Measurements from ENCODE around the gene WDR12.
"Not testable (repeated sequence)": the region's sequence is repeated elsewhere in the genome, so short reads cannot be mapped to it uniquely, and the experiment has no call there.

Gene WDR12

GRCh38 chr2:202911512-202912341, at the start of gene WDR12, which contains the start of gene CARF:
Gene WDR12, minus strand, starts transcription at chr2:202911673. Its CDS starts 197 bp downstream, at chr2:202911476.
Gene CARF, plus strand, starts transcription at chr2:202912275. Its CDS starts 29,628 bp downstream, at chr2:202941903.
- Mint-ChIP-seq H3K4me3 (peak within 1 kb of the TSS; percentile 99), H3K36me3 (ENCODE audit: low read depth) (peaks cover 18% of the 10 kb centered on the region), H3K4me1 (peaks cover 41% of the 10 kb centered on the region), H3K27ac (peak within 1 kb of the TSS; percentile 97), H3K9me3 (no peaks in the 10 kb centered on the region), H3K27me3 (no peaks in the 10 kb centered on the region)
- DNase-seq (peak; percentile 91), ATAC-seq (peak; percentile 86)

GRCh38 chr2:202960524-202960923, 49.1 kb upstream of the WDR12 start:
- Mint-ChIP-seq H3K4me1 (no peaks in the 10 kb centered on the region), H3K36me3 (ENCODE audit: low read depth) (peaks cover 2% of the 10 kb centered on the region), H3K27me3 (no peaks in the 10 kb centered on the region), H3K27ac (no peak overlapping the region), H3K4me3 (no peak overlapping the region), H3K9me3 (no peaks in the 10 kb centered on the region)
- no peak for DNase-seq
- no peak for ATAC-seq

GRCh38 chr2:202950592-202950991, 39.1 kb upstream of the WDR12 start:
- Mint-ChIP-seq H3K4me3 (no peak overlapping the region), H3K27ac (no peak overlapping the region), H3K4me1 (no peaks in the 10 kb centered on the region), H3K36me3 (ENCODE audit: low read depth) (peaks cover 23% of the 10 kb centered on the region), H3K9me3 (peaks cover 4% of the 10 kb centered on the region), H3K27me3 (no peaks in the 10 kb centered on the region)
- ATAC-seq (no peak), DNase-seq (no peak)

GRCh38 chr2:202949333-202949732, 37.9 kb upstream of the WDR12 start:
- H3K4me3 Mint-ChIP-seq, H3K27ac Mint-ChIP-seq, H3K9me3 Mint-ChIP-seq, ATAC-seq, DNase-seq, H3K27me3 Mint-ChIP-seq, H3K4me1 Mint-ChIP-seq: not testable (repeated sequence)
- H3K36me3 Mint-ChIP-seq (ENCODE audit: low read depth): peaks cover 33% of the 10 kb centered on the region

GRCh38 chr2:202945497-202945896, 34.0 kb upstream of the WDR12 start:
- peaks cover 35% of the 10 kb centered on the region for H3K36me3 Mint-ChIP-seq (ENCODE audit: low read depth)
- H3K4me1 Mint-ChIP-seq: peaks cover 3% of the 10 kb centered on the region
- DNase-seq (no peak), ATAC-seq (no peak)
- H3K27me3 Mint-ChIP-seq: no peaks in the 10 kb centered on the region
- H3K4me3 Mint-ChIP-seq: no peak overlapping the region
- peaks cover 7% of the 10 kb centered on the region for H3K9me3 Mint-ChIP-seq
- H3K27ac Mint-ChIP-seq: no peak overlapping the region

GRCh38 chr2:202944816-202945215, 33.3 kb upstream of the WDR12 start:
- Mint-ChIP-seq H3K4me3 (no peak overlapping the region), H3K9me3 (peaks cover 7% of the 10 kb centered on the region), H3K27ac (no peak overlapping the region), H3K27me3 (no peaks in the 10 kb centered on the region), H3K36me3 (ENCODE audit: low read depth) (peaks cover 37% of the 10 kb centered on the region), H3K4me1 (peaks cover 5% of the 10 kb centered on the region)
- no peak for DNase-seq
- no peak for ATAC-seq

GRCh38 chr2:202944408-202944807, 32.9 kb upstream of the WDR12 start:
- H3K4me3 Mint-ChIP-seq: no peak overlapping the region
- H3K27ac Mint-ChIP-seq: no peak overlapping the region
- peaks cover 5% of the 10 kb centered on the region for H3K4me1 Mint-ChIP-seq
- ATAC-seq (no peak), DNase-seq (no peak)
- H3K9me3 Mint-ChIP-seq: peaks cover 7% of the 10 kb centered on the region
- H3K27me3 Mint-ChIP-seq: no peaks in the 10 kb centered on the region
- H3K36me3 Mint-ChIP-seq (ENCODE audit: low read depth): peaks cover 37% of the 10 kb centered on the region

GRCh38 chr2:202941771-202942170, 30.3 kb upstream of the WDR12 start:
- H3K4me3 Mint-ChIP-seq: no peak overlapping the region

GRCh38 chr2:202938960-202939359, 27.5 kb upstream of the WDR12 start:
- Mint-ChIP-seq H3K9me3 (no peaks in the 10 kb centered on the region), H3K4me3 (no peak overlapping the region), H3K4me1 (peaks cover 2% of the 10 kb centered on the region), H3K27me3 (no peaks in the 10 kb centered on the region), H3K36me3 (ENCODE audit: low read depth) (peaks cover 7% of the 10 kb centered on the region), H3K27ac (no peak overlapping the region)
- ATAC-seq: no peak
- no peak for DNase-seq

More at GRCh38 chr2:202941771-202942170, 30.3 kb upstream of the WDR12 start:
- peaks cover 5% of the 10 kb centered on the region for H3K4me1 Mint-ChIP-seq
- H3K9me3 Mint-ChIP-seq: peaks cover 7% of the 10 kb centered on the region
- DNase-seq (no peak), ATAC-seq (no peak)
- no peaks in the 10 kb centered on the region for H3K27me3 Mint-ChIP-seq
- H3K27ac Mint-ChIP-seq: no peak overlapping the region
- H3K36me3 Mint-ChIP-seq (ENCODE audit: low read depth): peaks cover 28% of the 10 kb centered on the region

GRCh38 chr2:202934456-202934855, 23.0 kb upstream of the WDR12 start:
- no peaks in the 10 kb centered on the region for H3K4me1 Mint-ChIP-seq
- H3K9me3 Mint-ChIP-seq: no peaks in the 10 kb centered on the region
- H3K27ac Mint-ChIP-seq: no peak overlapping the region
- H3K36me3 Mint-ChIP-seq (ENCODE audit: low read depth): peaks cover 13% of the 10 kb centered on the region
- DNase-seq (no peak), ATAC-seq (no peak)
- no peak overlapping the region for H3K4me3 Mint-ChIP-seq
- H3K27me3 Mint-ChIP-seq: no peaks in the 10 kb centered on the region

- ATAC-seq: no peak
- Mint-ChIP-seq H3K27ac (no peak overlapping the region), H3K27me3 (no peaks in the 10 kb centered on the region), H3K4me3 (no peak overlapping the region), H3K9me3 (no peaks in the 10 kb centered on the region), H3K4me1 (no peaks in the 10 kb centered on the region), H3K36me3 (ENCODE audit: low read depth) (peaks cover 13% of the 10 kb centered on the region)
- no peak for DNase-seq
These were observed 22.5 kb upstream of the WDR12 start for GRCh38 chr2:202933958-202934357.

- Mint-ChIP-seq H3K27ac (no peak overlapping the region), H3K4me1 (no peaks in the 10 kb centered on the region), H3K27me3 (no peaks in the 10 kb centered on the region), H3K9me3 (no peaks in the 10 kb centered on the region), H3K4me3 (no peak overlapping the region), H3K36me3 (ENCODE audit: low read depth) (peaks cover 11% of the 10 kb centered on the region)
- no peak for DNase-seq
- no peak for ATAC-seq
These were observed 21.7 kb upstream of the WDR12 start for GRCh38 chr2:202933139-202933510.

GRCh38 chr2:202932425-202933138, 21.1 kb upstream of the WDR12 start:
- Mint-ChIP-seq H3K4me1 (no peaks in the 10 kb centered on the region), H3K36me3 (ENCODE audit: low read depth) (peaks cover 11% of the 10 kb centered on the region), H3K4me3 (no peak overlapping the region), H3K9me3 (no peaks in the 10 kb centered on the region), H3K27me3 (no peaks in the 10 kb centered on the region), H3K27ac (no peak overlapping the region)
- no peak for DNase-seq
- ATAC-seq: no peak

GRCh38 chr2:202918860-202919259, 7.4 kb upstream of the WDR12 start:
- no peak overlapping the region for H3K27ac Mint-ChIP-seq
- no peak for ATAC-seq
- peaks cover 3% of the 10 kb centered on the region for H3K36me3 Mint-ChIP-seq (ENCODE audit: low read depth)
- H3K4me3 Mint-ChIP-seq: no peak overlapping the region
- no peaks in the 10 kb centered on the region for H3K27me3 Mint-ChIP-seq
- DNase-seq: no peak
- H3K9me3 Mint-ChIP-seq: no peaks in the 10 kb centered on the region
- H3K4me1 Mint-ChIP-seq: no peaks in the 10 kb centered on the region

Data from activated naive CD8-positive, alpha-beta T cell treated with anti-CD3 and anti-CD28 coated beads, Interleukin-2, amount 50 U/mL, for 24 hours (primary cell).